RWPE2 (cell line): Measurements from ENCODE around the gene HBP1.

ENCODE experiments used
- ATAC-seq: fragments of 200-7000 bp; cut with Tn5 transposase; 3 replicates; pipeline ENCODE4 v1.9.1; 2021; ENCODE audit warnings: low read depth
- DNase-seq: peaks from one replicate; pipeline ENCODE4 v3.0.0-alpha.2; 2020; ENCODE audit warnings: low spot score
- H3K27ac ChIP-seq: fragments of 450-650 bp; 2 replicates; pipeline ENCODE4 v1.5.1; 2017; ENCODE audit warnings: mild to moderate bottlenecking; ENCODE audit not compliant: poor library complexity, severe bottlenecking
- H3K27me3 ChIP-seq: fragments of 250-450 bp; sonication (Bioruptor Pico); 2 replicates; pipeline ENCODE4 v1.5.1; 2021; ENCODE audit warnings: mild to moderate bottlenecking, moderate library complexity; ENCODE audit not compliant: insufficient read depth, poor library complexity, severe bottlenecking
- H3K36me3 ChIP-seq: fragments of 250-450 bp; sonication (Bioruptor Pico); 2 replicates; pipeline ENCODE4 v1.5.1; 2020; ENCODE audit warnings: low read depth, mild to moderate bottlenecking, moderate library complexity
- H3K4me1 ChIP-seq: fragments of 250-450 bp; sonication (Bioruptor Pico); 2 replicates; pipeline ENCODE4 v1.5.1; 2021; ENCODE audit warnings: mild to moderate bottlenecking, moderate library complexity; ENCODE audit not compliant: insufficient read depth, poor library complexity, severe bottlenecking
- H3K4me3 ChIP-seq: fragments of 250-450 bp; sonication (Bioruptor Pico); 2 replicates; pipeline ENCODE4 v1.5.1; 2021; ENCODE audit warnings: mild to moderate bottlenecking, moderate library complexity; ENCODE audit not compliant: severe bottlenecking
- H3K9me3 ChIP-seq: fragments of 250-450 bp; sonication (Bioruptor Pico); 2 replicates; pipeline ENCODE4 v1.5.1; 2021; ENCODE audit warnings: mild to moderate bottlenecking, moderate library complexity; ENCODE audit not compliant: severe bottlenecking
- CTCF ChIP-seq: fragments of 450-650 bp; IDR thresholded peaks from one replicate; pipeline ENCODE4 v1.5.1; 2017; ENCODE audit warnings: mild to moderate bottlenecking, moderate library complexity; ENCODE audit not compliant: poor library complexity, severe bottlenecking

The HBP1 gene

DNA sequence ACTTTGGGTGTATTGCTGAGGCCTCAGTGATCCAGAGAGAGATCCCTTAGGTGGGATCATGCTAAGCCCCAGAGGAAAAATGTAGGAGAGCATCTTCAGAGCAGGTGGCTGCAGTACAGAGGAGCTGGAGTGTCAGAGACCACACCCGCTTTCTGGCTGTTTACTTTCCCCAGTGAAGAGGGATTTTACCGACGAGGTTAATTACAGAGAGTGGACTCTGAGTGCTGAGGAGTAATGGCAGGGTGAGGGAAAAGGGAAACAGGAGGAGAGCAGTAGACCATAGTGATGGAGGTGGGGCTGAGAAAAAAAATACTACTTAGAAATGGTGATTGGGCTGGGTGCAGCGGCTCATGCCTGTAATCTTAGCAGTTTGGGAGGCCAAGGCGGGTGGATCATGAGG lies 43.3 kb upstream of the HBP1 start:
- H3K9me3 ChIP-seq, result no peaks in the 10 kb centered on the region
- TF ChIP-seq CTCF, result no peak
- H3K36me3 ChIP-seq, result no peaks in the 10 kb centered on the region
- no peak for DNase-seq
- no peaks in the 10 kb centered on the region for H3K4me1 ChIP-seq
- H3K27ac ChIP-seq, result no peak overlapping the region
- ATAC-seq, result no peak
- H3K27me3 ChIP-seq, result no peaks in the 10 kb centered on the region
- no peak overlapping the region for H3K4me3 ChIP-seq

- Histone ChIP-seq H3K4me3 (no peak overlapping the region), H3K36me3 (no peaks in the 10 kb centered on the region), H3K4me1 (no peaks in the 10 kb centered on the region), H3K9me3 (no peaks in the 10 kb centered on the region), H3K27me3 (peaks cover 5% of the 10 kb centered on the region), H3K27ac (no peak overlapping the region)
- ATAC-seq, result no peak
- DNase-seq, result no peak
- TF ChIP-seq CTCF, result no peak
Measured at GRCh38 chr7:107128217-107128616, 40.6 kb upstream of the HBP1 start.

- DNase-seq (no peak), ATAC-seq (no peak)
- Histone ChIP-seq H3K4me1 (no peaks in the 10 kb centered on the region), H3K4me3 (no peak overlapping the region), H3K27me3 (peaks cover 7% of the 10 kb centered on the region), H3K9me3 (no peaks in the 10 kb centered on the region), H3K27ac (no peak overlapping the region), H3K36me3 (no peaks in the 10 kb centered on the region)
- no peak for TF ChIP-seq CTCF
Measured at GRCh38 chr7:107128748-107129147, 40.1 kb upstream of the HBP1 start.

DNA sequence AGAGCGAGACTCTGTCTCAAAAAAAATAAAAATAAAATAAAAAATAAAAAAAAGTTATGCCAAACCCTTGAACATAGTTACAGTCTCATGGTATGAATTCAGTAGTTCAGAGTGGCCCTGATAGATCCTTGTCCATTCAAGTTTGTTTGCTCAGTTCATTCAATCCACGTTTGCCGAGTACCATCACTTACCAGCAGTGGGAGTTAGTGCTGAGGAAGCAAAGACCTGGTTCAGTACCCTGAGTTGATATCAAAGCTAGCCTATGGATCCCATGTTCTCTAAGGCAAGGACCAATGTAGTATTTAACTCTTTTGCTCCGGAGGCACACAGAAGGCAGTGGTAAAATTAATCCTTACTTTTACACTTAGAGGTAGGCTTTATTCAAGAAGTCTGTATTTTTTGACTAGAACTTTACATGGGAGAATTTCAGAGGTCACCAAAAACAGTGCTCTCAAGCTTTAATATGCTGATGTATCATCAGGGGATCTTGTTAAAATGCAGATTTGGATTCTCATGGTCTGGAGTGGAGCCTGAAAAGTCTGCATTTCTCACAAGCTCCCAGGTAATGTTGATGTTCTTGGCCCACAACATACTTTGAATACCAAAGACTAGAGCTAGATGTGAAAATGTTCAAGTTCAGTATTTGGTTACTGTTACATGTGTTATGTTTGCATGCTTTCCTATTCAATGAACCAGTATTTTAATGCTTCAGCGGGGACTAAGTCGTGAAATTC lies 38.1 kb upstream of the HBP1 start:
- Histone ChIP-seq H3K27ac (no peak overlapping the region), H3K4me1 (no peaks in the 10 kb centered on the region), H3K4me3 (no peak overlapping the region), H3K9me3 (no peaks in the 10 kb centered on the region), H3K36me3 (no peaks in the 10 kb centered on the region), H3K27me3 (peaks cover 9% of the 10 kb centered on the region)
- DNase-seq (no peak), ATAC-seq (no peak)
- TF ChIP-seq CTCF, result no peak

- Histone ChIP-seq H3K4me3 (no peak overlapping the region), H3K9me3 (no peaks in the 10 kb centered on the region), H3K27me3 (peaks cover 18% of the 10 kb centered on the region), H3K27ac (no peak overlapping the region), H3K36me3 (no peaks in the 10 kb centered on the region), H3K4me1 (no peaks in the 10 kb centered on the region)
- no peak for DNase-seq
- no peak for ATAC-seq
- TF ChIP-seq CTCF, result no peak
Measured at GRCh38 chr7:107133396-107133795, 35.4 kb upstream of the HBP1 start.
